ENCODE results near the gene PDE4D.

The PDE4D gene

GRCh38 chr5:59893429-59894227 is at the start of gene PDE4D:
TSS of gene PDE4D (minus strand) at chr5:59893726.
- DNase-seq: no peak

DNA sequence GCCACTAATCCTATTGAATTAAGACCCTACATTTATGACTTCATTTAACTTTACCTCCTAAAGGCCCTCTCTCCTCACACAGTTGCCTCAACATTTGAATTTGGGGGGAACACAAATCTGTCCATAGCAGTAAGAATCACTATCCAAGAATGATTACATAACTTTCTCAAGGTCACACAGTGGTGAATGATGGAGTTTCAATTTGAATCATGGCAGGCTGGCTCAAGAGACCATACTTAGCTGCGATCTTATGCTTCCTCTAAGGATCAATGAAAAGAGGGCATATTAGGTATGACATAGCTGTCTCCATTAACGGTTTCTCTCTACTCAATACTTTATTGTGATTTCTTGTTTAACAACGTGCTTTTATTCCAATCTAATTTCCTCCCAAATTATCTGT is 44.1 kb upstream of the PDE4D start:
- DNase-seq: no peak

GRCh38 chr5:59923465-59923864 is 29.9 kb upstream of the PDE4D start:
- DNase-seq: no peak

- no peak for DNase-seq
Measured at GRCh38 chr5:59922220-59922619, 28.7 kb upstream of the PDE4D start.

- no peak for DNase-seq
Measured at GRCh38 chr5:59921816-59922215, 28.3 kb upstream of the PDE4D start.

GRCh38 chr5:59919484-59919883 is 26.0 kb upstream of the PDE4D start:
- no peak for DNase-seq

DNA sequence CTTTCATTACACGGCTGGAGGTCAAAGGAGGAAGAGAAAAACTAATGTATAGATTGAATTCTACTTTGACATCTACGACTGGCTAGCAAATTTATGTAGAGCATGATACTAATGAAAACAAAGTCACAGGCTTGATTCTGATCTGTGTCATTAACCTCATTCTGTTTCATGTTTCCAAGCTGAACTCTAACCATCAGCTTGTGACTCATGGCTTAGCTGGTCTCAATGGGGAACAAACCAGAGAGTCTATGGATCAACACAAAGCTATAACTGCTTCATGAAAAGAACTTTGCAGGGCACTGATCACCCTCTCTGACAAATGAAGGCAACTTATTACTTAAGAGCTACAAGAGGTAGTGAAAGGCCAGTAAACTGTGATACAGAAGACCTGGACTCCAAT is 23.6 kb upstream of the PDE4D start:
- no peak for DNase-seq

GRCh38 chr5:59905188-59905587 is 11.7 kb upstream of the PDE4D start:
- DNase-seq: no peak

DNA sequence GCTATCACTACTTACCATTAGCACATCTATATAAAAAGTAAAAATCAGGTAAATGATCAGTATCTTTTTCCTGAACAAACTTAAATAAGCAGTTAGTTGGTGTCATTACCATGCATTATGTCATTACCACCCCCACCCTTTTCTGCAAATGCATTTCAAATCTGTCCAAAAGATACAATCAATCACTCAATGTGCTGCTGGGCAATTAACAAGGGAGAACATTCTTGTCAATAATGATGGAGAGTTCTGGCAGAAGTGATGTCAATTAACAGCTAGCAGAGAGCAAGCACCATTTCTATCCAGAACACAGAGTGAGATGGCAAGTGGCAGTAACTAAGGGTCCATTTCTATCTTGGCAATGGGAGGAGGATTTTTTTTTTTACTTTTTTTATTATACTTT is 3.5 kb upstream of the PDE4D start:
- no peak for DNase-seq

DNA sequence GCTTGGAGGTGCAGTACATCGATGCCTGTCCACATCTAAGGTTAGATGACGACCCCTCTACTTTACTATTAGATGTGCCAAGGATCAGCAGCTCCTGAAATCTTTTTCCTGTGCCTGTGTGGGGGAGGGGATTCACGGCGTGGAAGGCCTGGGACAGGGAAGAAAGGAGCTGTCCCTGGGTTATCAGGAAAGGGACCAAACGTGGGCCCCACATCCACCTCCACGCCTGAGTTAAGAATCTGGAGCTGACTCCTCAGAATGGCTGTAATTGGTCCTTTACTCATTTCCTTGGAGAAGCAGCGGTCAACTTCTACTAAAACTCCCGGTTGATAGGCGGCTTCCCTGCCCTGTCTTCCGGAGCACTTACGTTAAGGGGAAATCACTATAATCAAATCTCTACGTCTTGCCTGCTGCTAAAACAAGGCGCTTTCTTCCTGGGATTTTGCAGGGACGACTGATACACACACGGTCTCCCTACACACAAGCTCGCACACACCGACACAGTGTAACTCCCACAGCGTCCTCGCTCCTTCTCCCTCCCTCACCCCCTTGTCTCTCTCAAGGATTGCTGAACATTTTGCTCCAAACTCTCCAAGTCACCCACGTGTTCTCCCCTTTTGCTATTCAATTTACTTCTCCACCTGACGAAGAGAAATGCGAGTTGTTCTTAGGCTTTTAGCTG is 1.4 kb downstream of the PDE4D start:
- no peak for DNase-seq

GRCh38 chr5:59887274-59887673 is 6.3 kb downstream of the PDE4D start:
- DNase-seq: no peak

DNA sequence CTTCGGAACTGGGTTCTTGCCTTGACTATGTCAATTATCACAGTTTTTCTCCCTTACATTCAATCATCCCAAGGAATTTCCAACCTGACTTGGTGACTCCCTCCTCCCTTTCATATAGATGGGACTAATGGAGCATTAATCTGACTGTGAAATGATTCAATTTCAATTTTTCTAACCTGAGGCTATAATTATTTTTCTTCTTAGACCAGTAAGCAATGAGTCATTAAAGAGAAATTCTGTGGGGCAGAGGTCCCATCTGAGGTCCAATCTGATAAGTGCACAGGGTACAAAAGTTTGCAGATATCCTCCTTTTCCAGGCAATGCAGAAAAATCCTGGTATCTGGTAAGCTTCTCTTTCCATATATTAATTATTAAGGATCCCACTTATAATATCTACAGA is 18.9 kb downstream of the PDE4D start:
- DNase-seq: no peak

DNA sequence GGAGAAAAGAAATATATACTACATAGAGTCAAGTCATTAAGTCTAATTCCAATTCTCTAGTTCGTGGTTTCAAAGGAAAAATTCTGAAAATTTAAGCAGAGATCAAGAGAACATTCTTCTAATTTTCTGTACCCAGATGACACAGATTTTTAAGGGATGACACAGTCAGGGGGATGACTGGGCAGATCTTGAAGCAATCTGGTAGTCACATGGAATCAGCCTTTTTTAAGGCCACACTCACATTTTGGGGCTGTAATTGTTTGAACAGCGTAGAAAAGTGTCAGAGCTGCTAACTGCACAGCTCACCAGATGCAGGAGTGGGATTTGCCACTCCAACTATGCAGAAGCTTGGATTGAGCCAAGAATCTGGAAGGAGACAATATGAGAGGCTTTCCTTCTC is 20.4 kb downstream of the PDE4D start:
- no peak for DNase-seq

DNA sequence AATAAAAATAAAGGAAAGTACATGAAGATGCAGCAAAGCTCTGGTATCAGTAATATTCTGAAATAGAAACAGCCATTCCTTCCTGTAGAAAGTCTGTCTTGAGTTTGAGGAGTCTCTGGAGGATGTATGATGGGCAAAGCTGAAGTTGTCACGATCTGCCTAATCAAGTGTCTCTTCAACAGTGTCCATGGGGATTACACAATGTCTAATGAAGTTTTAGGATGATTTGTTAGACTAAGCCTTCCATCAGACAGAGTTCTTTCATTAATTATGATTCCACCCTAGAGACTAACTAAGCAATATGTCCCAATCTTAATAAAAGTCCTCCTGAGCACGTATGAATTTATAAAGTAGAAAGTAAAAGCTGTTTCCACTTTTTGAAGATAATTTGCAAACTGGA is 26.9 kb downstream of the PDE4D start:
- DNase-seq: no peak

DNA sequence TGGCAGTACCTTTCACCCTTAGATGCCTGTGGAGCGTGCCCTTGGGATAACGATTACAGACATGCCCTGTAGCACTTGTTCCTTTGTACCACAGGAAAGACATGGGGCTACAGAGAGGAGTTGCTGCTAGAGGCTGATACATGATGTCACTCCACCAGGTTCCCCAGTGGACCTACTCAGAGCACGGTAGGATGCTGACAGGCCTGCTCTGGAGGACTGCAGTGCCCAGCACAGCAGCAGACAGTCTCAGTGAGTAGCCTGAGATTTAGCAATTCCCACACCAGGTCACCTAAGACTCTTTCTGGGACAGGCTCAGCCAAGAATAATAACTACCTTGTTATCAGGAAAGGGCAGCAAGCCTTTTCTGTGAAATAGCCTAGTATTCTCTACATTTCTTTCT is 28.8 kb downstream of the PDE4D start:
- DNase-seq: no peak

DNA sequence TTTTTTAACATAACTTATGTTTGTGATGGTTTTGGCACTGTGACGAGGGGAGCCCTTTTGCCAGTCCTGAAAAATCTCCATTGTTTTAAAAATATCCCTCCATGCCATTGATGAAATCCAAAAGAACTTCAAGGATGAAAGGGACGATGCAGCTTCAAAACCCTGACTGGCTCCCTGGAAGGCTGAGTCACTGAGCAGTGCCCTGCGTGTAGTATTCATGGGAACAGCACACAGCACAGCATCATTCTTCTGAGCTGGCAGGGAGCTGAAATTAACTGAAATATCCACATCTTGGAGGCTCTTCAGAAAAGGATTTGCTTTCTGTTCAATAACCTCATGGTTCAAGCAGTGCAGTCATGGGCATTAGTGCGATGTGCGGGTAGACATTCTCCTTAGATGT is 29.7 kb downstream of the PDE4D start:
- no peak for DNase-seq

DNA sequence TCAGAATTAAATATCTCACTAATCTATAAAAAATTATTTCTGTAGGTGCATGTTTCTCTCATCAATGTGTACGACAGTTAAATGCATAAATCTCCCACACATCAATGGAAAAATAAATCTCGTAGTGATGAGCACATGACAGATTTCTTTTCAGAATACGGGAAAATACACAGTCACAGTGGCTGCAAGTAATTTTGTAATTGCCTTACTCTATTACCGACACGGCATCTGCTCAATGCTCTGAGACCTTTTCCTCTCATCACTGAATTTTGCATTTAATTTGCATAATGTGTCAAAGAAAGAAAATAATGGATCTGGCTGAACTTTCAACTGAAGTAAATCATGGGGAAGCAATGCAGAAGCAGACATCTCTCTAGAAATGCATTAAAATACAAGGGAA is 37.2 kb downstream of the PDE4D start:
- no peak for DNase-seq

- DNase-seq: no peak
Measured at GRCh38 chr5:59850766-59851165, 42.8 kb downstream of the PDE4D start.

- DNase-seq: no peak
Measured at GRCh38 chr5:59847586-59847985, 45.9 kb downstream of the PDE4D start.

- DNase-seq: no peak
Measured at GRCh38 chr5:59845730-59846129, 47.8 kb downstream of the PDE4D start.

DNA sequence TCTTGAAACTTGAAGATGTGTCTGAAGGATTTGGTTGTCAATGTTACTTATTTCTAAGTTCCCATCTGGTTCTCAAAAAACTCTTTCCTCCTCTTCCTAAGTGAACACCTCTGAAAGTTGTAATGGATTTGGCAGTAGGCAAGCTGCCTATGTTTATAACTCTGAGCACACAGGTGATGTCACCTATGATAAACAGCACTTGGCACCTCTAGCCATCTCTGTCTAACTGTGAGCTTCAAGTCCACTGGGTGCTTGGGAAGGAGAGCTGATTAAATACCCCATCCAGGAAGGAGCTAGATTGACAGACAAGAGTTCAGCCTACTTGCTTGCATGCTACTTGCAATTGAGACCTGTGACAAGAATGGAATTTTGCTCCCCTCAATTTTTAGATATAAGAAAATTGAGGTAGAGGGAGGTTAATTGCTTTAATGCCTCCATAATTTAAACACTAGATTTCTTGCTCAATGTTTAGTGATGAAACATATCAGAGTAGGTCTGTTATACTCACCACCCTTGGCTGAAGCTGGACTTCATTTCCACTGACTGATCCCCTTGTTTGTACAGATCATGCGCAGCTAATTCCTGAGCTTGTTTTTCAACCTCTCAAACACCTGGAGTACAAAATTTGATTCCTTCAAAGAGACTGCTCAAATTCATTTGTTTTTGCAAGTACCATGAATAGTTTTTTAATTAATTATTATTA is 49.9 kb downstream of the PDE4D start:
- no peak for DNase-seq

- DNase-seq: no peak
Measured at GRCh38 chr5:59842999-59843398, 50.5 kb downstream of the PDE4D start.

DNA sequence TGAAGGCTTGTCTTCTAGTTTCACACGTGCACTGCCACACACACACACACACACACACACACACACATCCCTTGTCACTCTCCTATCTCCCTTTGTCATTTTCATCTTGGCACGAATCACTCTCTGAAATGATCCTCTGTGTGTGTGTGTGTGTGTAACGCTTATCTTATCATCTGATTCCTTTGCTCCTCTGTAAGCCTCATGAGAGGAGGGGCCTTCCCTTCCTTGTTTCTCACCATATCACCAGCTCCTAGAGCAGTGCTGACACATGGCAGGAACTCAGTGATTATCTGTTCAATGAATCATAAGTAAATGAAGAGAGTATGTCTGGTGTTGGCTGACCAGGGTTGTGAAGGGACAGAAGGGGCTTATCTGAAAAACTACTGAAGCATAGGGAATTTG is 53.3 kb downstream of the PDE4D start:
- no peak for DNase-seq

DNA sequence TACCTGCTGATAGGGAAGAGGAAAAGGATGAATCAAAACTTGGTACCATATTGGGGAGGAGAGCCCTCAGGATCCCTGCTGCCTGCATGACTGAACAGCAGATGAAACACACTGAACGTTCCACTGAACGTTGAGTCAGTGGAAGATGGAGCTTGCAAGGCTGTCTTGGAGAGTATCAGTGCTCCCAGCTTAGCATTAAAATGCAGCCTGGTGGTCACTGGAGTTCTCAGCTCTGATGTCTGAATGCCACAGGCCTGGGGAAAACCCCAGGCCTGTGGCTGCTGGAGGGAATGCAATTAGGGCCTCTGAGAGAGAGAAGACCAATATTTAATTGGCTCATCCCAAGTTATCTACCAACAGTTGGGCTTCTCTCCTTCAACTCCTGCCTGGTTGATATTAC is 54.5 kb downstream of the PDE4D start:
- DNase-seq: no peak
